Type B pancreatic cell (in vitro differentiated cells): Measurements from ENCODE around the gene LIMK2. TPM values are rescaled to one million over a fixed set of nuclear protein-coding genes. Genes with fewer than 3 reads are reported as not detected.
"Not testable (repeated sequence)": the region's sequence is repeated elsewhere in the genome, so short reads cannot be mapped to it uniquely, and the experiment has no call there.

Experiments used
- DNase-seq: peaks from one replicate; pipeline ENCODE4 v3.0.0; 2021; ENCODE audit warnings: mixed read lengths; ENCODE audit not compliant: unreplicated experiment; ENCODE audit errors: extremely low spot score
- H3K27ac Mint-ChIP-seq: 2 replicates; pipeline ENCODE4 v1.8.0; 2021; ENCODE audit warnings: mild to moderate bottlenecking, mixed read lengths
- H3K27me3 Mint-ChIP-seq: 2 replicates; pipeline ENCODE4 v1.8.0; 2021; ENCODE audit warnings: mixed read lengths
- H3K36me3 Mint-ChIP-seq: 2 replicates; pipeline ENCODE4 v1.8.0; 2021; ENCODE audit warnings: mixed read lengths
- H3K4me1 Mint-ChIP-seq: one replicate; pipeline ENCODE4 v1.8.0; 2021; ENCODE audit warnings: mixed read lengths; ENCODE audit not compliant: unreplicated experiment
- H3K4me3 Mint-ChIP-seq: 2 replicates; pipeline ENCODE4 v1.8.0; 2021; ENCODE audit warnings: mild to moderate bottlenecking, mixed read lengths
- H3K9me3 Mint-ChIP-seq: 2 replicates; pipeline ENCODE4 v1.8.0; 2021; ENCODE audit warnings: mixed read lengths
- total RNA-seq: library from RNA; stranded (reverse); gene quantifications from 2 replicates; pipeline ENCODE4 v1.2.1, GENCODE V29; 2021; ENCODE audit warnings: low replicate concordance
- TF ChIP-seq, protein P1 (sequence below): fragments of 200-600 bp; sonication (generic); conservative IDR thresholded peaks from 2 replicates; pipeline ENCODE4 v1.5.0; 2021; ENCODE audit warnings: antibody characterized with exemption, mild to moderate bottlenecking

The LIMK2 gene
- total RNA-seq, 1 donor from 2014 or later: 46.6 TPM

- Mint-ChIP-seq H3K27ac (peak overlapping the region; percentile 58), H3K4me3 (peak overlapping the region; percentile 16), H3K4me1 (peaks cover 41% of the 10 kb centered on the region), H3K9me3 (no peaks in the 10 kb centered on the region), H3K27me3 (no peaks in the 10 kb centered on the region), H3K36me3 (peaks cover 4% of the 10 kb centered on the region)
- TF ChIP-seq, protein P1, sequence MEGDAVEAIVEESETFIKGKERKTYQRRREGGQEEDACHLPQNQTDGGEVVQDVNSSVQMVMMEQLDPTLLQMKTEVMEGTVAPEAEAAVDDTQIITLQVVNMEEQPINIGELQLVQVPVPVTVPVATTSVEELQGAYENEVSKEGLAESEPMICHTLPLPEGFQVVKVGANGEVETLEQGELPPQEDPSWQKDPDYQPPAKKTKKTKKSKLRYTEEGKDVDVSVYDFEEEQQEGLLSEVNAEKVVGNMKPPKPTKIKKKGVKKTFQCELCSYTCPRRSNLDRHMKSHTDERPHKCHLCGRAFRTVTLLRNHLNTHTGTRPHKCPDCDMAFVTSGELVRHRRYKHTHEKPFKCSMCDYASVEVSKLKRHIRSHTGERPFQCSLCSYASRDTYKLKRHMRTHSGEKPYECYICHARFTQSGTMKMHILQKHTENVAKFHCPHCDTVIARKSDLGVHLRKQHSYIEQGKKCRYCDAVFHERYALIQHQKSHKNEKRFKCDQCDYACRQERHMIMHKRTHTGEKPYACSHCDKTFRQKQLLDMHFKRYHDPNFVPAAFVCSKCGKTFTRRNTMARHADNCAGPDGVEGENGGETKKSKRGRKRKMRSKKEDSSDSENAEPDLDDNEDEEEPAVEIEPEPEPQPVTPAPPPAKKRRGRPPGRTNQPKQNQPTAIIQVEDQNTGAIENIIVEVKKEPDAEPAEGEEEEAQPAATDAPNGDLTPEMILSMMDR: no peak
- no peak for DNase-seq
Measured at GRCh38 chr22:31218565-31219262, 6.6 kb downstream of the LIMK2 start.

DNA sequence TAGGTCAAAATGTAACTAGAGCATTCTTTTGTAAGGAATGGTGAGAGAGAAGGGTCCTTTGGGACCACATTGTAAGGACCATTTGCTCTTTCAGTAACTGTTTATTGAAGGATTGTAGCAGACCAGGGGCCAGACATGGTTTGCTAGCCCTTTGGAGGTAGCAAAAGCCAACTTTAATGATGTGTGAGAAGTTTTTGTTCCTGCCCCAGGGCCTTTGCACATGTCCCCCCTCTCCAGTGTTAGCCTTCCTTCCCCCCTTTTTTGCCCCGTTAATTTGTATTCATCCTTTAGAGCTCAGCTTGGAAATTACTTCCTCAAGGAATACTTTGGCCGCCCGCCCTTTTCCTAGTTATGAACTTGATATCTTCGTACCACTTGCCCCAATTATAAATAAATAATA lies 9.0 kb downstream of the LIMK2 start:
- H3K4me1 Mint-ChIP-seq: peaks cover 46% of the 10 kb centered on the region
- no peak overlapping the region for H3K27ac Mint-ChIP-seq
- no peak for DNase-seq
- peaks cover 5% of the 10 kb centered on the region for H3K36me3 Mint-ChIP-seq
- TF ChIP-seq, protein P1: no peak
- no peak overlapping the region for H3K4me3 Mint-ChIP-seq
- H3K27me3 Mint-ChIP-seq: no peaks in the 10 kb centered on the region
- no peaks in the 10 kb centered on the region for H3K9me3 Mint-ChIP-seq

GRCh38 chr22:31222736-31223135 lies 10.6 kb downstream of the LIMK2 start:
- Mint-ChIP-seq H3K27ac (no peak overlapping the region), H3K27me3 (no peaks in the 10 kb centered on the region), H3K9me3 (no peaks in the 10 kb centered on the region), H3K36me3 (peaks cover 4% of the 10 kb centered on the region), H3K4me1 (peaks cover 42% of the 10 kb centered on the region), H3K4me3 (no peak overlapping the region)
- DNase-seq: no peak
- TF ChIP-seq, protein P1: no peak

DNA sequence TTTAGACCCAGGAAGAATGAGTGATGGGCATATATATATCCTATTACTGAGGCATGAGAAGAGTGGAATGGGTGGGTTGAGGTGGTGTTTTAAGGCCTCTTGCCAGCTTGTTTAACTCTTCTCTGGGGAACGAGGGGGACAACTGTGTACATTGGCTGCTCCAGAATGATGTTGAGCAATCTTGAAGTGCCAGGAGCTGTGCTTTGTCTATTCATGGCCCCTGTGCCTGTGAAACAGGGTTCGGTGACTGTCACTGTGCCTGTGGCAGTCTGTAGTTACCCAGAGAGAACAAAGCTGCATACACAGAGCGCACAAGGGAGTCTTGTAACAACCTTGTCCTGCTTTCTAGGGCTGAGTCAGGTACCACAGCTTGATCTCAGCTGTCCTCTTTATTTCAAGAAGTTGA lies 11.7 kb downstream of the LIMK2 start:
- TF ChIP-seq, protein P1: no peak
- H3K4me1 Mint-ChIP-seq: peaks cover 35% of the 10 kb centered on the region
- no peaks in the 10 kb centered on the region for H3K9me3 Mint-ChIP-seq
- H3K36me3 Mint-ChIP-seq: peaks cover 4% of the 10 kb centered on the region
- no peak for DNase-seq
- no peak overlapping the region for H3K27ac Mint-ChIP-seq
- no peak overlapping the region for H3K4me3 Mint-ChIP-seq
- no peaks in the 10 kb centered on the region for H3K27me3 Mint-ChIP-seq

DNA sequence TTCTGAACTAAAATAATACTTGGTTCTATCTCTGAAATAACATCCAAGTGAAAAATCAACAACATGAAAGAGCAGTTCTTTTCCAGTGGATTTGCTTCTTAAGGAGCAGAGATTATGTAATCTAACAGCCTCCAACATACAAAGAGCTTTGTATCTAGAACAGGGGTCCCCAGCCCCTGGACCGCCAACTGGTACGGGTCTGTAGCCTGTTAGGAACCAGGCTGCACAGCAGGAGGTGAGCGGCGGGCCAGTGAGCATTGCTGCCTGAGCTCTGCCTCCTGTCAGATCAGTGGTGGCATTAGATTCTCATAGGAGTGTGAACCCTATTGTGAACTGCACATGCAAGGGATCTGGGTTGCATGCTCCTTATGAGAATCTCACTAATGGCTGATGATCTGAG lies 12.6 kb downstream of the LIMK2 start:
- peaks cover 41% of the 10 kb centered on the region for H3K4me1 Mint-ChIP-seq
- not testable (repeated sequence) for H3K27me3 Mint-ChIP-seq, H3K36me3 Mint-ChIP-seq, H3K27ac Mint-ChIP-seq, DNase-seq, H3K9me3 Mint-ChIP-seq, H3K4me3 Mint-ChIP-seq

DNA sequence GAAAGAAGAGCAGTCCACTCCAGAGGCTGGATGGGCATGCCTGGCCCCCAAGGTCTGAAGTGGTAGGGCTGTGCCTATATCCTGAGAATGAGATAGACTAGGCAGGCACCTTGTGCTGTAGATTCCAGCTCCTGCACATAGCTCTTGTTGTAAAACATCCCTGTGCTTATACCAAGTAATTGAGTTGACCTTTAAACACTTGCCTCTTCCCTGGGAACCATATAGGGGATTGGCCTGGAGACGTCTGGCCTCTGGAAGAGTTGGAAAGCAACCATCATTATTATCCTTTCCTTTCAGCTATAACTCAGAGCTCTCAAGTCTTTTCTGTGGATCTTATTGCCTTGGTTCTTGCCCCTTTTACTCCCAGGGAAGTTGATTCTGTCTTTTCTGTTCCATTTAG lies 15.1 kb downstream of the LIMK2 start:
- TF ChIP-seq, protein P1: no peak
- Mint-ChIP-seq H3K9me3 (no peaks in the 10 kb centered on the region), H3K27me3 (no peaks in the 10 kb centered on the region), H3K4me3 (no peak overlapping the region), H3K27ac (peak overlapping the region; percentile 69), H3K4me1 (peaks cover 48% of the 10 kb centered on the region), H3K36me3 (peaks cover 4% of the 10 kb centered on the region)
- DNase-seq: no peak
